GM21515 (cell line): ENCODE results near the gene CSNK1D.

Experiments used
- ATAC-seq: cut with Tn5 transposase; IDR thresholded peaks from one replicate; pipeline ENCODE4 v1.9.1; 2021; ENCODE audit not compliant: unreplicated experiment

The CSNK1D gene

DNA sequence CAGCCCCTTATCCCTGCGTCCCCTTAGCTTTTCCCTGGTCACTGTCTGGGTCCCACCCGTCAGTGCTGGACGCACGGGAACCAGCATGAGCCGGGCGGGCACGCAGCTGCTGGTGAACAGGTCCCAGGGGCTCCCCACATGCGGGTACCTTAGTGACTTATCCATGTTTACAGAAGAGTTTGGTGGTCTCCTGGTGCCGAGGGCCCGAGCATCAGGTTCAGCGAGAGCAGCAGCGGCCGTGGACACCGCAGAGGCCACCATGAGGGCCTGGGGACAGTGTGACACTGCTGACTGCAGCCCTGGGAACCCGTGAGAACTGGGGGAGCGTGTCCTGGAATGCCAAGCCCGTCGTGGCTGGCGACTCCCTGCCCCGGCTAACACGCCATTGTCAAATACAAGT is 37.4 kb upstream of the CSNK1D start:
- ATAC-seq, result no peak

DNA sequence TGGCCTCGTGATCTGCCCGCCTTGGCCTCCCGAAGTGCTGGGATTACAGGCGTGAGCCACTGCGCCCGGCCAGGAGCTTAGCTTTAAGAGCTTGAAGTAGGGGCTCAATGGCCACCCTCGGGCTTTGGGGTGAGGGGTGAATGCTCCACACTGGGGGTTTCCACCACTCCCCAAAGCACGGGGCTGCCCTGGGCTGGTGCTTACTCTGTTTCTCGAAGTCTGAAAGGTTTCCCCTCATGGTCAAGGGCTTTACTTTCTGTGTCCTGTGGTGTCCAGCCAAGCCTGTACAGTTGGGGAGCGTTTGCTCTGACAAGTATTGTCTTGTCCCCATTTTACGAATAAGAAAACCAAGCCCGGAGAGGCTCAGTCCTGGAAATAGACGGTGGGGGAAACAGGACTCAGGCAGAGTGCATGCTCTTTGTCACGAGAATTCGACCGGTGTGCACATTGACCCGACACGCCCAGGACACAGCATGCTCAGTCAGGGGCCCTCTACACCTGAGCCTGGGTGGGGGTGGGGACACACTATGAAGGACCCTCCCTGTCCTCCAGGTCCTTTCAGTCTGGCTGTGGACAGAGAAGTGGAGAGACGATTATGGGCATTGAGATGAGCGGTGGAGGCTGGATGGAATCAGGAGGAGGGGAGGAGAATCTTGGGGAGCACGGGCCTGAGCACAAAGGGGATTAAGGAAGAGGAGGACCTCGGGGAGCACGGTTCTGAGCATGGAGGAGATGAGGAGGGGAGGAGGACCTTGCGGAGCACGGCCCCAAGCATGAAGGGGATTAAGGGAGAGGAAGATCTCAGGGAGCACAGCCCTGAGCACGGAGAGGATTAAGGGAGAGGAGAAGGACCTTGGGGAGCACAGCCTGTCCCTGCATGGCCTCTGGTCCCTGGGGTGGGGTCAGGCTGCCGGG is 36.4 kb upstream of the CSNK1D start:
- ATAC-seq, result no peak

DNA sequence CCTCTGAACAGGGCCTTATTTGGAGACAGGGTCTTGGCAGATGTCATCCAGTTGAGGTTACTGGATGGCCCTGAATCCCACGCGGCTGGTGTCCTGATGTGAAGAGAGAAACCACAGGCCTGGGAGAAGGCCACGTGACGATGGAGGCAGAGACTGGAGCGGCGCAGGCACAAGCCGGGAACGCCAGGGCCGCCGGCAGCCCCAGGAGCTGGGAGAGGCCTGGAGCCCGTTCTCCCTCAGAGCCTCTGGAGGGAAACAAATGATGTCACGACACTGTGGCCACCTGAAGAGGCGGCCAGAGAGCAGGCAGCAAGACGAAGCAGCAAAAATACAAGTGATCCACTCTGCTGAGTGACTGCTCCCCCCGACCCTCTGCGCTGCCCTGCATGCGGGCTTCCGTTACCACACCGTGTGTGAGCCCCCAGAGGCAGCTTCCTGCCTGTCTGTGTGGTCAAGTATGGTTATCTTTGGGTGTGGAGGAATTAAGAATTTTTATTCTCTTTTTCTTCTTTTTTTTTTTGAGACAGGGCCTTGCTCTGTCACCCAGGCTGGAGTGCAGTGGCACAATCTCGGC is 32.3 kb upstream of the CSNK1D start:
- no peak for ATAC-seq

DNA sequence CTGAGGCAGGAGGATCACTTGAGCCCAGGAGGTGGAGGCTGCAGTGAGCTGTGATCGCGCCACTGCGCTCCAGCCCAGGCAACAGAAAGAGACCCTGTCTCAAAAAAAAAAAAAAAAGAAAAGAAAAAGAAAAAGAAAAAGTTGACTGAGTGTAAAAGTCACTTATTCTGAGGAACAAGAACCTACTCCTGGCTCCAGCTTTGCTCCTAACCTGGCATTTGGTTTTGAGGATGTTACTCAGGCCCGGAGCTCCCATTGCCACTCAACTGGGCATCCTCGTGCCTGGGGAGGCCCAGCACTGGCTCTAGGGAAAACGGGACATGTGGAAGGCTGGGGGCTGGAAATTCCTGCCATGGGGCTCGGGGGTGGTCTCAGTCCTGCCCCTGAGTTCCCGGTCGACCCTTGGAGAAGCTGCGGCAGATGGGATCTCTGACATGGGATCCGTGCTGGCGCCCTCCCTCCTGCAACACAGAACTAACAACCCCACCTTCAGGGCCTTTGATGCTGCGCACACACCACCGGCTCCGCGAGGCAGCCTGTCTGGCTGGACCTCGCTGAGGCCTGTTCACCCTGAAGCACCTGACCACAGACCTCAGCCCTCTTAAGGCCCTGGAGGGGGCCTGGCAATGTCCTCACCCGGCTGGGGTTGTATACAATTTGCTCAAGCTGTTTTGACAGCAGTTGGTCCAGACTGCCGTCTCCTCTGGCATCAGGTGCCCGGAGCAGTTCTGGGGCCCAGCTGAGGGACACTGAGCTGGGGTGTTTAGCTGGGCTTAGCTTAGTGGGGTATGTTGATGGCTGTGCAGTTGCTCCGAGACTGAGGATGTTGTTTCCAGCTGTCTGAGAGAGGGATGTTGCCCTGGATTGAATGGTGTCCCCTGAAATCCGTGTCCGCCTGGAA is 31.6 kb upstream of the CSNK1D start:
- no peak for ATAC-seq

DNA sequence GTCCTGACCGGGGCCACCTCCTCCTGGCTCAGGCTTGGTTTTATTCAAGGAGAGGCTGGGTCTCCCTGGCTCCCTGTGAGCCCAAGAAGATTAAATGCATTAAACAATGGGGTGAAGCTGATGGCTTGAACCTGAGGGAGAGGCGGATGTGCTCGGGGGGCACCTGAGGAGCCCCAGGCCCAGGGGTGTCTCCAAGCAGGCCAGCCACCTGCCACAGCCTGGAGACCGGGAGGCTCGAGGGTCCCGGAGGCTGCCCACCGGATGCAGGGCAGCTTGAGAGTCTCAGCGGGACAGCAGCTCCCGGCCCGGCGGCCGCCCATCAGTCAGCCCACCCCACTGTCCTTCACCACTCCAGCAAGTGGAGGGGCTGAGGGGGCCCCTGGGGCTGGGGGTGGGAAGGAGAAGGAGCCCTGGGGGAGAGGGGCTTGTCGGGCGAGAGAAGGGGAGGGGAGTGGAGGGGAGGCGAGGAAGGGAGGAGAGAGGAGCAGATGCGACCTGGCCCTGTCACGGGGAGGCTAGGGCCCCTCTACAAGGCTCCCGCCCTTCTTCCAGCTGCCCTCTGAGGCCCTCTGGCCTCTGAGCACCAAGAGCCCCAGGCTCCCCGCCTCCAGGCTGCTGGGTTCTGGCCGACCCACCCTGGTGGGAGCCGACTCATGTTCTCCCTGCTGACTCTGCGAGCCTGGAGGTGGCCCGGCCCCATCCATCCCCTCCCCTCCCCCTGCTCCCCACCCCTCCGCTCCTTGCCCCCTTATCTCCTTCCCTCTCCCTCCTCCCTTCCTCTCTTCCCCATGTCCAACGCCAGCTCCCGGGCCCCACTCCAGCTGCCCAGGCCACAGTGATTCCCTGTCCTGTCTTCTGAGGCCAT is 30.7 kb upstream of the CSNK1D start:
- ATAC-seq, result no peak

DNA sequence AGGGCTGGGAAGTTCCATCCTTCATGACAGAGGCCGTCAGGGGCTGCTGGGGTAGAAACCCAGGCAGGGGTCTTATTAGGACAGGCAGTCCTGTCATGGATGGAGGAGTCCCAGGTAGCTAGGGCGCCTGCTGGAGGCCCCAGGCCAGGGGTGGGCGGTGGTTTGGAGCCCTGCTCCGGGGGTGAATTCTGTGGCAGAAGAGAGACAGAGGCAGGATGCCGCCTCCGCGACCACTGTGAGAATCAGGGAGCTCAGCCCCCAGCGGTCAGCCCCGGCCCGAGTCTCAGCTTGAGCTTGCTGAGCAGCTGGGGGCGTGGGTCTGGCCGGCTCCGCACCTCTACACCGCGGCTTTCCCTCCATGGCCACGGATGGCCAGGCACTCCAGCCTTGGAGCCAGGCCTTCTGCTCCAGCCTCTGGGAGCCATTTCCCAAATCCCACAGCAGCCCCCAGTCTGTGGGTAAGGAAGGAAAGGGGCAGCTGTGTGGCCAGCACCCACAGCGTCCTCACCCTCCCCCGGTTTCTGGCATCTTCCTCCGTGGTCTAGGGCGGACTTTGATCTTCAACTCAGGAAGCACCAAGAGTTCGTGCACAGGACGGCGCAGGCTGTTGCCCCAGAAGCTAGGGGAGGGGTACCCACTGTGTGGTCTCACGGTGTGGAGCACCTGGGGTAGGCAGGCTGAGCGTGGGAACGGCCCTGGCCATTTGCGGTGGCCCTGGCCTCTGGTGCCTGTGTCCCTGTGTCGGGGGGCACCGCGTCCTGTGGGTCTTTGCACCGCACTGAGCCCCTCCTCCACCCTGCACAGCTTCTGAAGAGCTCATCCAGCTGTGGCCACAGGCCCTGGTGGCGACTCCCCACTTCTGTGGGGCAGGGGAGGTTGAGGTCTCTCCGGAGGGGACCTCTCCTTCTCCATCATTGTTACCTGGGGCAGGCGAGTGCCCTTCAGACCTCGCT is 29.8 kb upstream of the CSNK1D start:
- ATAC-seq, result no peak

DNA sequence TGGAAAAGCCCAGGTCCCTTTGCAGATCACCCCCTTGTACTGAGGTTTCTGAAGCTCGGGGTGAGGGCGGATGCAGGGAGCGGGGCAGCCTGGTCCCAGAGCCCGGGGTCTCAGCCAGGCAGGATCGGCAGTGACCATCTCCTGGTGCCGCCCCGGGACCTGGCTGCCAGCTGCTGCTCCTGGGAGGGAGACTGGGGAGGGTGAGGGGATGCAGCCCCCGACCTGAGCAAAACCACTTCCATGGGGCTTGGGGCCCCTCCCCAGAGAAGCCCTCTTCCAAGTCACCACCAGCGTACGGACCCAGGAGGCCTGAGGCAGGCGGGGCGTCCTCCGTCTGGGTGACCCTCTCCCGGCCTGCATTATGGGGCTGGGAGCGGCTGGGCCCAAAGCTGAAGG is 29.1 kb upstream of the CSNK1D start:
- ATAC-seq, result no peak

DNA sequence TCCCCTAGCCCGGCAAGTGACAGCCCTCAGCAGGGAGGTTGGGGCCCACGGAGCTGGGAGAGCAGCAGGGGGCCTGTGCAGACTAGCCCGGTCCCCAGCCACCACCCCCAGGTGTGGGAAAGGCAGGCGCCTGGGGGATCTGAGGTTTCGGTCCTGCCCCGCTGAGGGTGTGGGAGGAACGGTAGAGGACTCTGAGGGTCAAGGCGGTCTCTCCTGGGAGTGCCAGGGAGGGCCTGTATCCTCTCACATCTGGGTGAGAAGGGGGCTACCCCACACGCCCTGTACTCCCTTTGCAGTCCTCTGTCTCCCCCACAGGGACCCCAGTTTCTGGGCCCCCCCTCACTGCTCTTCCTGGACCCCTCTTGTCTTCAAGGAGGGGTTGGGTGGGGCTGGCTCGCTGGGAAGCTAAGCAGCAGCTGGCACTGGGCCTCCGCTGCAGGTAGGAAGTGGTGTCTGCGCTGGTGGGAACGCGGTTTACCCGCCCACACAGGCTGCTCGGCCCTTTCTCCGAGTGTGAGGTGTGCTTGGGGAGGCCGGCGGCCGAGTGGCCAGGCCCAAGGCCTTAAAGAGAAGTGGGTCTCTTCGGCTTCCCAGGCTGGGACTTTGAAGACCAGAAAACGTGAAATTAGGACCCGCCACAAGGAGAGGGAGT is 28.5 kb upstream of the CSNK1D start:
- no peak for ATAC-seq

DNA sequence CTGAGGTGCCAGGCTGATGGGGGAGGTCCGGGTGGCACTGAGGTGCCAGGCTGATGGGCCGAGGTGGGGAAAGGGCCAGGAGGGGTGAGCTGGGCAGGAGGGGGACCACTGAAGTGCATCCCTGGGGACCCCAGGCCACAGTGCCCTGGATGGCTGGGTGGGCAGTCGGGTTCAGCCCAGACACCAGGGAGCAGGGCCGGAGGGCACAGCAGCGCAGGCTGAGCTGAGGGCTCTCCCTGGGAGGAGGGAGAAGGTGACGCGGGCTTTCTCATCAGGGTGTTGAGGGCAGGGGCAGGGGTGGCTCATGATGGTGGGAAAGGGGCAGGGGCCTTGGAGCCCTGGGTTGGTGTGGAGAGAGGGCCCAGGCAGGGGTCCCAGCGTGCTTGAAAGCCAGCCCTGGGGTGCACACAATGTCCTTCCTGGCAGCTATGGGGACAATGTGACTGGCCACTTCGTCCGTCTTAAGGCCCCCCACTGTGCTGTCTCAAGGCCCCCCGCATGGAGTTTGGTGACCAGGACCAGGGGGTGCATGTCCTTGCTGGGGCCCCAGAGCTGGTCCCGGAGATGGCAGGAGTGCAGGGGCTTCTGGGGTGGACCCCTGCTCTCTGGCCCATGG is 27.9 kb upstream of the CSNK1D start:
- ATAC-seq, result no peak

DNA sequence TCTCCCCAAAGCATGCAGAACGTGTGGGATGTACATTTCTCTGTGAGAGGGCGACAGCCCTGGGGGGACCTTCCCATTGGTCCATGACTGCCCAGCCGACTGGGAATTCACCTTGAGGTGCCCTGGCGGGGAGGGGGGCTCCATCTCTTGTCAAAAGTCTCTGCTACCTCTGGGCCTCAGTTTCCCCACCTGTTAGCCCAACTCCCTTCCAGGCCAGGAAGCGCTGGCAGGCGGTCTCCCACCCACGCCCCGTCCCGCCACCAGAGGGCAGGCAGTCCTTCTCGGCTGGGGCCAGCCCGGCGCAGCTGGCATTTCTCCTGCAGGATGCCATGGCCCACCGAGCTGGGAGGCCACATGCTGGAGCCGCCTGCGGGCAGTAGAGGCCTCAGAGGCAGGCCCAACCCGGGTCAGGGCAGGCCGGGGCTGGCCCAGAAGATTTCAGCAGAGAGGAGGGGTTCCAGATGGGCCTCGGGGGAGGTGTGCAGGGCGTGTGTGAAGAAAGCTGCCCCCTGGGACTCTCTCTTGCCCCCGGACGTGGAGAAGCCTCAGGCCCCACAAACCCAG is 27.3 kb upstream of the CSNK1D start:
- no peak for ATAC-seq

DNA sequence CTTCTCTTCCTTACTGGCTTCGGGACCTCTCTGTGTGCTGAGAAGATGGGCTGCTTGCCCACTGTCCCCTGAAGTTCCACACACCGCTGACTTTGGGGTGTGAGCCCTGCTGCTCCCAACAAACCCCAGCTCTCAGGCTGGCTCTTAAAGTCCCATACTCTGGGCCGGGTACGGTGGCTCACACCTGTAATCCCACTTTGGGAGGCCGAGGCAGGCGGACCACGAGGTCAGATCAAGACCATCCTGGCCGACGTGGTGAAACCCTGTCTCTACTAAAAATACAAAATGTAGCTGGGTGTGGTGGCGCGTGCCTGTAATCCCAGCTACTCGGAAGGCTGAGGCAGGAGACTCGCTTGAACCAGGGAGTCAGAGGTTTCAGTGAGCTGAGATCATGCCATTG is 26.7 kb upstream of the CSNK1D start:
- no peak for ATAC-seq

DNA sequence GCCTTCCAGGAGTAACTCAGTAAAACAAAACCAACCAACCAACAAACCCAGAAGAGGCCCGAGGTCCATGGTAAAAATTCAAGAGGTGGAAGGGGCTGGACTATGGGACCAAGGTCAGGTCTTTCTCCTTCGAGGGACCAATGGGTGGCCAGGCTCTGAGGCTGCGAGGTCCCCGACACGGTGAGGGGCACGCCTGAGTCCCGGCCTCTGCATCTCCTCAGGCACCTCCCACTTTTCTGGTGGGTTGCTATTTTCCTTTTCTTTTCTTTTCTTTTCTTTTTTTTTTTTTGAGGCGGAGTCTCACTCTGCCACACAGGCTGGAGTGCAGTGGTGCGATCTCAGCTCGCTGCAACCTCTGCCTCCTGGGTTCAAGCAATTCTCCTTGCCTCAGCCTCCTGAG is 26.0 kb upstream of the CSNK1D start:
- no peak for ATAC-seq

DNA sequence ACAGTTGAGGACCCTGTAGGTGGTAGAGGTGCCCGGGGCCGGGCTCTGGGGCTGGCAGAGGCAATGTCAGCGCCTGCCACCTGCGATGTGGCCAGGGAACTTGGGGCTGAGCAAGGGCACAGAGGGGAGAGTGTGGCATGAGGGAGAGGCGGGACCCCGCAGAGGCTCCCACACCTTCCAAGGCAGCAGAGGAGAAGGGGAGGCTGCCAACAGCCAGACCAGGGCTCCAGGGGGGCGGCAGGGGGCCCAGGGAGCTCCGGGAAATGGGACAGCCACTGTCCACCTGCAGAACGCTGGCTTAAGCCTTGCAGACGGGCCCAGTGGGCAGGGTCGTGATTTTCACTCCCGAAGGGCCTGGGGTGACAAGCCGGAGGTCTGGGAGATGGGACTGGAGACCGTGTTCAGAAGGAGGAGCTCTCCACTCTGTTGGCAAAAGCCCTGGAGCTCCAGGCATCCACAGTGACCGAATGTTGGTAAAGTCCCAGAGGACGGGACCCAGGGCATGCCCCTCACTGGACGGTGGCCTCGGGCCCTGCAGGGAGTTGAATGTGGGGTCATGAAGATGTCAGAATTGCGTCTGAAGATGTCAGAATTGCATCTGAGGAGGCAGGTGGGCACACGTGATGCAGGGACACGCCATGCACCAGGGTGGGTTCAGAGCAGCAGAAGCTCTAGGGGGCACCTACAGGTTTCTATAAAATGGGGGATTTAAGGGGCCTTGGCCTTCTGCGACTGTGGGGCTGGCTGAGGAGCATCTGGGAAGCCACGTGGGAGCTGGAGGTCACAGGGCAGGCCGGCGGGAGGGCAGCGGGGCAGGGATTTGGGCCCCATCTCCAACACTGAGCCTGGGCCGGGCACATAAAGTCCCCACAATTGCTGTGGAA is 25.3 kb upstream of the CSNK1D start:
- no peak for ATAC-seq

DNA sequence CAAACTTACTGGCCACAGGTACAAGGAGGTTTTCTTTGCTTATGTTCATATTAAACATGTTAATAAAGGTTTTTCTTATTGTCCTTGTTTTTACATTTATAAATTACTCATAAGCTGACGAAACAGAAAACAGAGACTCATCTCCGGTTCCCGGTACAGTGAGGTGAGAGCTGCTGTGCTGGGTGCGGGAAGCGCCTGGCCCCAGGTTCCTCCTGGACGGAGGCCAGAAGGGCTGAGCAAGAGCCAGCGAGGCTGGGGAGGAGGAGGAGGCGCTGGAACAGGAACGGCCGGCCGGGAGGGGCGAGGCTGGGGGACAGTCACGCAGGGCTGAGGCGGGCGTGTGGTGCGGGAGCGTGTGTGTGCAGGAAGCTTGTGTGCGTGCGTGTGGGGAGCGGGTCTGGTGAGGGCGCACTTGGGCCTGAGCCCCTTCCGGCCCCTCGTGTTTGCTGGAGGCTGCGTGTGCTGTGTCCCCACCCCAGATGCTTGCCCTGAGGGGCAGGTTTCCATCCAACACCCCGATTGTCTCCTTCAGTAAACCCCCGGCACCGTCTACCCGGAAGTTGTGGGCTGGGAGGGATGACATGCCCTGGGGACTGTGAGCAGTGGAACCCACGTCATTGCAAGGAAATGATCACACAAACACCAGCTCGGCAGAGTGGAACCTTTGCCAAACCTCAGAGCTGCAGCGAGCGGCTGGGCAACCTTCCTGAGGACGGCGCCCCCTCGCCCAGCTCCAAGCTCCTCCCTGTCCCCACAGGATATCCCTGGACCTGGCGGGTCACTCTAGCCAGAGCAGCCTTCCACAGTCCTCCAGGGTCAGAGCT is 24.4 kb upstream of the CSNK1D start:
- ATAC-seq, result no peak

DNA sequence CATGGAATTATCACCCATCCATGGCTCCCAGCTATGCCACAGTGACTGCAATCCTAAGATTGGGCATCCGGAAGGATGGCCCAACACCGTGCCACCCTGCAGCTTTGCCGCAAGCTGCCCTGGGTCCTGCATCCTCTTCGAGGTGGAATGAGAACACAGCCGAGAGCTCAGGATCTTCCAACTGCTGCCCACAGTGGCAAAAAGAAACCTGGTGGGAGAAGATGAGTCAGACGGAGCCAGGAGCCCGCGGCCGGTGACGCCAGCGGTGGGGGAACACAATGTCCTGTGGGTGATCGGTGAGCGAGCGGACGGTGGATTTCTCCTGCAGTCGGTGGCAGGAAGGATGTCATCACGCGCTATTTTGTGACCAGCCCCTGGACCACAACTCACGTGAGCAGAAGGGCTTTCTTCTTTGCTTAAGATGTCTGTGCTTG is 23.8 kb upstream of the CSNK1D start:
- no peak for ATAC-seq

DNA sequence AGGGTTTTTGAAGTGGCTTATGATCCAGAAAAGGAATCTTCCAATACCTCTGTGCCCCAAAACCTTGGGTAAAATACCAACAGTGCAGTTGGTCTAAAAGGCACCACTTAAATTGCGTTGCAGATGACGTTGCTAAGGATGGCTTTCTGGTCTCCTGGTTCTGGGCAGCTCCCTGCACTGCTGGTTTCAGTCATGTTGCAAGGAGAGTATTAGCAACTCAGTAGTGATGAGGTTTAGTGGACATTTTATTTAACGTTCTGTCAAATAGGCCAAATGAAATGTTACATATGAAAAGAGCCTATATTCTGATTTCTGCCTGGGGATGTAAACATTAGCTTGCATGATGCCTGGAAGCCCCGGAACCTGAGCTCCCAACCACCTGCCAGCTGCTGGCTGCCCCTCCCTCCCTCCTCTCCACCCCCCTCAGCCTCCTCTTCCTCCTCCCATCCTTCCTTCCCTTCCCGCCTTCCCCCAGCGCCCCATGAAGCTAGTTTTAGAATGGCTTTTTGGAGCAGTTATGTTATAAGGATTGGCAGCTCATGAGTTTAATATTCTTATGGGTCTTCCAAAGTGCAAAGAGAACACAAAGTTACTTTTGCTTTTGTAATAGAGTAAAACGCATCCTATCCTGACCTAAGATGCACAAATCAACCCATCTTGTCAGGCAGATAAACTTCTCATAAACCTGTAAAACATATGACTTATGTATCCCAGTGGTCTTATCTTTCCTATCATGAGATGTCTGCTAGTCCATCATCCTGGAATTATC is 23.2 kb upstream of the CSNK1D start:
- no peak for ATAC-seq
